ENCODE data around the gene OR51S1. TPM values are rescaled to one million over a fixed set of nuclear protein-coding genes. Genes with fewer than 3 reads are reported as not detected.
"Not testable (repeated sequence)": the region's sequence is repeated elsewhere in the genome, so short reads cannot be mapped to it uniquely, and the experiment has no call there.

OR51S1 gene
- total and polyA plus RNA-seq, 2 of the 13 experiments (the other 11 are each of a cell fraction or from before 2014, with no cell fraction given) = not detected

DNA sequence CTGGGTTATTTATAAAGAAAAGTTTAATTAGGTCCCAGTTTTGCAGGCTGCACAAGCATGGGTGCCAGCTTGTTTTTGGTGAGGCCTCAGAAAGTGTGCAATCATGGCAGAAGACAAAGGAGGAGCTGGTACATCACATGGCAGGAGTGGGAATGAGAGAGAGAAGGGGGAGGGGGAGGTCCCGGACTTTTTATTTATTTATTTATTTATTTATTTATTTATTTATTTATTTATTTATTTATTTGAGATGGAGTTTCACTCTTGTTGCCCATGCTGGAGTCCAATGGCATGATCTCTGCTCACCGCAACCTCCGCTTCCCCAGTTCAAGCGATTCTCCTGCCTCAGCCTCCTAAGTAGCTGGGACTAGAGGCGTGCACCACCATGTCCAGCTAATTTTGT lies 47.7 kb downstream of the OR51S1 start:
- H3K4me1 ChIP-seq (ENCODE audit: insufficient read depth, low read length); CTCF ChIA-PET (ENCODE audit: low intra/inter-chr PET ratio, low total read pairs); intact Hi-C loops (cut with micrococcal nuclease; ENCODE audit: unreplicated experiment); ATAC-seq; H2AFZ ChIP-seq (ENCODE audit: low read length); H3K27ac ChIP-seq (ENCODE audit: extremely low read length, insufficient read depth, low read length); FAIRE-seq; H3K4me3 ChIP-seq (replicated peaks in 1 of 3; ENCODE audit: insufficient read depth in 1 of 3, low read depth in 2 of 3, low read length in 3 of 3); H3K27me3 ChIP-seq (ENCODE audit: control insufficient read depth in 1 of 2, insufficient read depth in 2 of 2, low read length in 2 of 2); POLR2A ChIA-PET; DNase-seq (ENCODE audit: low spot score); in situ Hi-C loops (cut with HindIII; ENCODE audit: extremely low pct_ligation_motif_present, low pct_unique_long_range_greater_than_20kb); H4K20me1 ChIP-seq (ENCODE audit: insufficient read depth, low read length); H3K9me3 ChIP-seq (ENCODE audit: low read length); H3K36me3 ChIP-seq (replicated peaks in 1 of 2; ENCODE audit: control insufficient read depth in 1 of 2, insufficient read depth in 2 of 2, low read length in 2 of 2); H3K4me2 ChIP-seq (ENCODE audit: low read depth, low read length); BruUV-seq (replicated peaks); H3K79me2 ChIP-seq (ENCODE audit: insufficient read depth, low read length); H3K9ac ChIP-seq (ENCODE audit: insufficient read depth, low read depth, low read length): not testable (repeated sequence)
- WGBS (ENCODE audit: low lambda C conversion rate) = 57% methylated on average over 5 of the region's 5 CpGs

- ChIA-PET POLR2A (no interaction called here), CTCF (ENCODE audit: low intra/inter-chr PET ratio, low total read pairs) (no interaction called here)
- Histone ChIP-seq H4K20me1 (ENCODE audit: insufficient read depth, low read length) (no peaks in the 10 kb centered on the region), H3K79me2 (ENCODE audit: insufficient read depth, low read length) (no peaks in the 10 kb centered on the region), H3K36me3 (replicated peaks in 1 of 2; ENCODE audit: control insufficient read depth in 1 of 2, insufficient read depth in 2 of 2, low read length in 2 of 2) (no peaks in the 10 kb centered on the region), H3K9ac (ENCODE audit: insufficient read depth, low read depth, low read length) (no peak overlapping the region), H3K4me1 (ENCODE audit: insufficient read depth, low read length) (no peaks in the 10 kb centered on the region), H3K4me3 (replicated peaks in 1 of 3; ENCODE audit: insufficient read depth in 1 of 3, low read depth in 2 of 3, low read length in 3 of 3) (no peak overlapping the region), H3K4me2 (ENCODE audit: low read depth, low read length) (no peak overlapping the region), H3K27ac (ENCODE audit: extremely low read length, insufficient read depth, low read length) (no peak overlapping the region), H3K27me3 (ENCODE audit: control insufficient read depth in 1 of 2, insufficient read depth in 2 of 2, low read length in 2 of 2) (no peaks in the 10 kb centered on the region), H3K9me3 (ENCODE audit: low read length) (no peaks in the 10 kb centered on the region), H2AFZ (ENCODE audit: low read length) (no peak overlapping the region)
- no peak for FAIRE-seq
- no TSS peak for BruUV-seq (replicated peaks)
- no peak for ATAC-seq
- DNase-seq (ENCODE audit: low spot score) = no peak
- TF ChIP-seq TARDBP (CRISPR knock-in tag; IDR thresholded peaks at IDR 0.05) = no peak
- TF ChIP-seq HNF4A (CRISPR knock-in tag; IDR thresholded peaks at IDR 0.05) = no peak
- TF ChIP-seq ZNF629 (CRISPR knock-in tag; conservative IDR thresholded peaks at IDR 0.05) = no peak
- no peak for TF ChIP-seq ZNF674 (CRISPR knock-in tag; IDR thresholded peaks at IDR 0.05; ENCODE audit: low read depth)
- TF ChIP-seq KDM2A (CRISPR knock-in tag; IDR thresholded peaks at IDR 0.05; ENCODE audit: borderline replicate concordance, low read depth) = no peak
- TF ChIP-seq ZNF124 (CRISPR knock-in tag; IDR thresholded peaks at IDR 0.05) = no peak
- no peak for TF ChIP-seq ZNF619 (CRISPR knock-in tag; IDR thresholded peaks at IDR 0.05)
- TF ChIP-seq ZNF75D (CRISPR knock-in tag; IDR thresholded peaks at IDR 0.05; ENCODE audit: borderline replicate concordance) = no peak
- TF ChIP-seq RBFOX2 (IDR thresholded peaks at IDR 0.05; ENCODE audit: low read depth, low read length) = no peak
- TF ChIP-seq SP2 (CRISPR knock-in tag; IDR thresholded peaks at IDR 0.05) = no peak
- TF ChIP-seq EP300 (IDR thresholded peaks at IDR 0.05; ENCODE audit: low read depth in 2 of 2, low read length in 2 of 2) = no peak
- TF ChIP-seq EP300 (CRISPR knock-in tag; IDR thresholded peaks at IDR 0.05; ENCODE audit: borderline replicate concordance) = no peak
- TF ChIP-seq ZUFSP (CRISPR knock-in tag; IDR thresholded peaks at IDR 0.05; ENCODE audit: borderline replicate concordance) = no peak
- TF ChIP-seq ZFP62 (CRISPR knock-in tag; IDR thresholded peaks at IDR 0.05) = no peak
- intact Hi-C loops (cut with micrococcal nuclease; ENCODE audit: unreplicated experiment) (no loop called here), in situ Hi-C loops (cut with HindIII; ENCODE audit: extremely low pct_ligation_motif_present, low pct_unique_long_range_greater_than_20kb) (no loop called here)
- WGBS (ENCODE audit: low lambda C conversion rate) = 2% methylated on average over 6 of the region's 6 CpGs
Observed at GRCh38 chr11:4798427-4799183, 50.4 kb downstream of the OR51S1 start.
